ENCODE results near the gene PRTFDC1.
"Not testable (repeated sequence)": the region's sequence is repeated elsewhere in the genome, so short reads cannot be mapped to it uniquely, and the experiment has no call there.

The PRTFDC1 gene

DNA sequence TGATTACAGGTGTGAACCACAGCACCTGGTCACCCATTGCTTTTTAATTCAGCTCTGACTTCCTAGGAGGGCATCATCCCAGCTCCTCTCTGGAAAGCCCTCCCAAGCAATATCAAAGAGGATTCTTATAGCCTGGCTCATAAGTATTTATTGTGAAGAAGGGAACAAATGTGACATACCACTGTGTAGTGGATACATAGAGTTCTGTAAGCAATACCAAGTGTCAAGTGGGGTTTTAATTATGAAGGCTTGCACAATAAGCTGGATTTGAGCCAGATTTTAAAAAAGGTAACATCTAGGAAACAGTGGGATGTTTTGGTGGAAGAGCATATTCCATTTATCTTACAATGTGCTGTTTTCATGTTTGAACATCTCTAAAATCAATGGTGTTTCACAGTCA is 19.0 kb upstream of the PRTFDC1 start:
- no peaks in the 10 kb centered on the region for H4K20me1 ChIP-seq (ENCODE audit: low read depth, low read length)
- TF ChIP-seq EZH2phosphoT487 (conservative IDR thresholded peaks at IDR 0.05; ENCODE audit: low read length), result no peak
- TF ChIP-seq, protein P1, sequence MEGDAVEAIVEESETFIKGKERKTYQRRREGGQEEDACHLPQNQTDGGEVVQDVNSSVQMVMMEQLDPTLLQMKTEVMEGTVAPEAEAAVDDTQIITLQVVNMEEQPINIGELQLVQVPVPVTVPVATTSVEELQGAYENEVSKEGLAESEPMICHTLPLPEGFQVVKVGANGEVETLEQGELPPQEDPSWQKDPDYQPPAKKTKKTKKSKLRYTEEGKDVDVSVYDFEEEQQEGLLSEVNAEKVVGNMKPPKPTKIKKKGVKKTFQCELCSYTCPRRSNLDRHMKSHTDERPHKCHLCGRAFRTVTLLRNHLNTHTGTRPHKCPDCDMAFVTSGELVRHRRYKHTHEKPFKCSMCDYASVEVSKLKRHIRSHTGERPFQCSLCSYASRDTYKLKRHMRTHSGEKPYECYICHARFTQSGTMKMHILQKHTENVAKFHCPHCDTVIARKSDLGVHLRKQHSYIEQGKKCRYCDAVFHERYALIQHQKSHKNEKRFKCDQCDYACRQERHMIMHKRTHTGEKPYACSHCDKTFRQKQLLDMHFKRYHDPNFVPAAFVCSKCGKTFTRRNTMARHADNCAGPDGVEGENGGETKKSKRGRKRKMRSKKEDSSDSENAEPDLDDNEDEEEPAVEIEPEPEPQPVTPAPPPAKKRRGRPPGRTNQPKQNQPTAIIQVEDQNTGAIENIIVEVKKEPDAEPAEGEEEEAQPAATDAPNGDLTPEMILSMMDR (IDR thresholded peaks at IDR 0.05; ENCODE audit: insufficient read depth, low read length, poor library complexity, severe bottlenecking), result no peak

DNA sequence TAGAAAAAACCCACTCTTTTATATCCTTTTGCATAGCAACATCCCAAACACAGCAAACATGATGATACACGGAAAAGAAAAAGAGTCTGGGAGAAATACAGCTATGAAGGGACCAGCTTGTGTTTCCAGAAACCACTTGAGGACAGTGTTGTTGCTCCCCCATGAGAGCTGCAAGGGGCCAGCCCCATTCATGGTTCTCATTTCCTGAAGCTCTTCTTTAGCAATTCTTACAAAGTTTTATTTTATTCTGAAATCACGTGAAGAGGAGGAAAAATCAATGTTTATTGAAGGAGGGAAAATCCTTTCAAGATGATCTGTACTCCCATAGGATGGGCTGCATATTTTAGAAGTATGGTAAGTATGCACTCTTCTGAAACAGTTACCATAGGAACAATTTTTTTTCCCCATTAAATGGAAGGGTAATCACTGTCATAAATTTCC is 17.5 kb upstream of the PRTFDC1 start:
- Histone ChIP-seq H3F3A (ENCODE audit: insufficient read depth) (no peaks in the 10 kb centered on the region), H3K9me3 (ENCODE audit: insufficient read depth, low read length) (no peaks in the 10 kb centered on the region), H4K20me1 (ENCODE audit: low read depth, low read length) (no peaks in the 10 kb centered on the region), H3K79me2 (ENCODE audit: insufficient read depth, low read length) (no peaks in the 10 kb centered on the region), H2AFZ (ENCODE audit: low read depth, low read length, severe bottlenecking) (no peak overlapping the region), H3K36me3 (ENCODE audit: low read length) (no peaks in the 10 kb centered on the region), H3K9ac (ENCODE audit: low read length) (no peak overlapping the region), H3K4me3 (ENCODE audit: insufficient read depth, low read length, poor library complexity, severe bottlenecking) (no peak overlapping the region), H3K4me2 (ENCODE audit: low read depth, low read length, poor library complexity, severe bottlenecking) (no peak overlapping the region), H3K27me3 (ENCODE audit: low read length) (no peaks in the 10 kb centered on the region), H3K9me2 (replicated peaks; ENCODE audit: insufficient read depth, low read length) (no peaks in the 10 kb centered on the region), H3K27ac (ENCODE audit: low read depth, low read length) (no peak overlapping the region)
- TF ChIP-seq, protein P1 (IDR thresholded peaks at IDR 0.05; ENCODE audit: insufficient read depth, low read length, poor library complexity, severe bottlenecking), result no peak
- TF ChIP-seq EZH2phosphoT487 (conservative IDR thresholded peaks at IDR 0.05; ENCODE audit: low read length), result no peak

More for the DNA sequence above, 19.0 kb upstream of the PRTFDC1 start:
- H3K79me2 ChIP-seq (ENCODE audit: insufficient read depth, low read length), result no peaks in the 10 kb centered on the region
- H3K27me3 ChIP-seq (ENCODE audit: low read length), result no peaks in the 10 kb centered on the region
- H3K9me3 ChIP-seq (ENCODE audit: insufficient read depth, low read length), result no peaks in the 10 kb centered on the region
- no peak overlapping the region for H3K4me3 ChIP-seq (ENCODE audit: insufficient read depth, low read length, poor library complexity, severe bottlenecking)
- no peaks in the 10 kb centered on the region for H3K9me2 ChIP-seq (replicated peaks; ENCODE audit: insufficient read depth, low read length)
- H3K9ac ChIP-seq (ENCODE audit: low read length), result no peak overlapping the region
- no peaks in the 10 kb centered on the region for H3F3A ChIP-seq (ENCODE audit: insufficient read depth)
- no peak overlapping the region for H3K27ac ChIP-seq (ENCODE audit: low read depth, low read length)
- H3K36me3 ChIP-seq (ENCODE audit: low read length), result no peaks in the 10 kb centered on the region
- no peak overlapping the region for H3K4me2 ChIP-seq (ENCODE audit: low read depth, low read length, poor library complexity, severe bottlenecking)
- H2AFZ ChIP-seq (ENCODE audit: low read depth, low read length, severe bottlenecking), result no peak overlapping the region

DNA sequence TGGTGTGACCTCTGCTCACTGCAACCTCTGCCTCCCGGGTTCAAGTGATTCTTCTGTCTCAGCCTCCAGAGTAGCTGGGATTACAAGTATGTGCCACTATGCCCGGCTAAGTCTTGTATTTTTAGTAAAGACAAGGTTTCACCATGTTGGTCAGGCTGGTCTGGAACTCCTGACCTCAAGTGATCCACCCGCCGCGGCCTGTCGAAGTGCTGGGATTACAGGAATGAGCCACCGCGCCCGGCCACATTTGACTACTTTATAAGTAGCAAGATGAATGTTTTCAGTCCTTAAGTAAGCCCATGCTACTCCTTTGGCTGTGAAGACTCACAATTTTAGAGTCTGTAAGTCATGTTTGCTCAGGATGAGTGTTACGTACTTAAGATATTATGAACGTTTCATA is 16.5 kb upstream of the PRTFDC1 start:
- not testable (repeated sequence) for H2AFZ ChIP-seq (ENCODE audit: low read depth, low read length, severe bottlenecking); H3K4me2 ChIP-seq (ENCODE audit: low read depth, low read length, poor library complexity, severe bottlenecking); H3K36me3 ChIP-seq (ENCODE audit: low read length); H3K9ac ChIP-seq (ENCODE audit: low read length); H3K4me3 ChIP-seq (ENCODE audit: insufficient read depth, low read length, poor library complexity, severe bottlenecking); H4K20me1 ChIP-seq (ENCODE audit: low read depth, low read length); H3K9me2 ChIP-seq (replicated peaks; ENCODE audit: insufficient read depth, low read length); H3F3A ChIP-seq (ENCODE audit: insufficient read depth); H3K27me3 ChIP-seq (ENCODE audit: low read length); H3K9me3 ChIP-seq (ENCODE audit: insufficient read depth, low read length); H3K27ac ChIP-seq (ENCODE audit: low read depth, low read length); H3K79me2 ChIP-seq (ENCODE audit: insufficient read depth, low read length)

DNA sequence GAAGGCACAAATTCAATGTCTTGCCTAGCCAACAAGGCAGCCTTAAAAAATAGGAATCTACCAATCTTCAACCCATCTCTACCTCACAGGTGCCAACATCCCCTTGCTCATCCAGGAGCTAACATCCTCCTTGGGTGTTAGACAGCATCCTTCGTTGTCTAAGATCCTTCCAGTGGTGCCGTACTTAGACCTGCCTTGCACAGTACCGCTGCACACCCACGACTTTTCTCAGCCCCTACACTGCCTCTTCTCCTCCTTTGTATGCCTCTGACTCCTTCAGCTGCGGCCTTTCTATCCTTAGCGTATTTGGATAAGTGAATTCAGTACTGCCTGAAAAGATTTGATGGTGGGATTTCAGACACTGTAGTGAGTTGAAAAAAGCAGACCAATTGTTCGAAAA is 15.9 kb upstream of the PRTFDC1 start:
- Histone ChIP-seq H3F3A (ENCODE audit: insufficient read depth) (no peaks in the 10 kb centered on the region), H3K36me3 (ENCODE audit: low read length) (no peaks in the 10 kb centered on the region), H3K9me3 (ENCODE audit: insufficient read depth, low read length) (no peaks in the 10 kb centered on the region), H3K4me2 (ENCODE audit: low read depth, low read length, poor library complexity, severe bottlenecking) (no peak overlapping the region), H3K27me3 (ENCODE audit: low read length) (no peaks in the 10 kb centered on the region), H3K27ac (ENCODE audit: low read depth, low read length) (no peak overlapping the region), H2AFZ (ENCODE audit: low read depth, low read length, severe bottlenecking) (no peak overlapping the region), H3K79me2 (ENCODE audit: insufficient read depth, low read length) (no peaks in the 10 kb centered on the region), H3K9me2 (replicated peaks; ENCODE audit: insufficient read depth, low read length) (no peaks in the 10 kb centered on the region), H3K4me3 (ENCODE audit: insufficient read depth, low read length, poor library complexity, severe bottlenecking) (no peak overlapping the region), H3K9ac (ENCODE audit: low read length) (no peak overlapping the region), H4K20me1 (ENCODE audit: low read depth, low read length) (no peaks in the 10 kb centered on the region)
- TF ChIP-seq, protein P1 (IDR thresholded peaks at IDR 0.05; ENCODE audit: insufficient read depth, low read length, poor library complexity, severe bottlenecking), result no peak
- TF ChIP-seq EZH2phosphoT487 (conservative IDR thresholded peaks at IDR 0.05; ENCODE audit: low read length), result no peak
